HFFc6 (cell line): ENCODE results near the gene FAM171A2. TPM values are rescaled to one million over a fixed set of nuclear protein-coding genes. Genes with fewer than 3 reads are reported as not detected.

Experiments used
- DNase-seq: peaks from one replicate; pipeline ENCODE4 v3.0.0-alpha.2; 2018
- H3K27ac Mint-ChIP-seq: 2 replicates; pipeline ENCODE4 v1.8.0; 2020; ENCODE audit warnings: mild to moderate bottlenecking, mixed read lengths
- H3K27me3 Mint-ChIP-seq: 2 replicates; pipeline ENCODE4 v1.8.0; 2021; ENCODE audit warnings: mild to moderate bottlenecking, moderate library complexity, mixed read lengths; ENCODE audit not compliant: insufficient read depth
- H3K36me3 Mint-ChIP-seq: 2 replicates; pipeline ENCODE4 v1.8.0; 2021; ENCODE audit warnings: low read depth, mixed read lengths
- H3K4me1 Mint-ChIP-seq: 2 replicates; pipeline ENCODE4 v1.8.0; 2020; ENCODE audit warnings: low read depth, mixed read lengths
- H3K4me3 Mint-ChIP-seq: 2 replicates; pipeline ENCODE4 v1.8.0; 2020; ENCODE audit warnings: mild to moderate bottlenecking, moderate library complexity, mixed read lengths
- H3K9me3 Mint-ChIP-seq: 2 replicates; pipeline ENCODE4 v1.8.0; 2020; ENCODE audit warnings: mild to moderate bottlenecking, mixed read lengths
- total RNA-seq, 6 experiments: library from RNA; stranded (reverse); fragmentation: NEBNext Ultra II Directional; extraction: Animal tissue kit (Norgen Biotek cat#: 25700); gene quantifications; 2 replicates in 1 of 6; 3 replicates in 5 of 6; pipeline ENCODE4 v1.2.3, GENCODE V29; 2021
- TF ChIP-seq, protein P1 (sequence below): fragments of 200-600 bp; sonication (generic); IDR thresholded peaks from 2 replicates; pipeline ENCODE4 v1.5.0; 2021; ENCODE audit warnings: antibody characterized with exemption, mild to moderate bottlenecking

Gene FAM171A2
- total RNA-seq, 6 experiments from 2014 or later, result 1.6 to 1.9 (median 1.8) TPM

DNA sequence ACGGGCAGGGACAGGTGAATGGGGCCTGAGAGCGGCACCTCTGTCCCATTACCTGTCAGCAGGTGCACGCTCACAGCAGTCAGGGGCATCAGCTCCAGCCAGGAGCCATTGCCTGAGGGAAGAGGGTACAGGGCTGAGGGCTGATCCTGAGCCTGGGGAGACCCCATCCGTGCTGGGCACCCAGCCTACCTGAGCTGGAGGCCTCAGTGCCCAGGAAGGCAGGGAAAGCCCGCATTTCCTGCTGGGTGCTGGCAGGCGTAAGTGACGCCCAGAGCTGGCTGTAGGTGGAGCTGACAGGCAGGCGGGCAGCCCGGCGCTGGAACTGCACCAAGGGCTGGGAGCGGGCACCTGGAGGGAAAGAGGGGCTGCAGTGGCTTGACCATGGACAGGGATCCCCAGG is 7.4 kb downstream of the FAM171A2 start:
- Mint-ChIP-seq H3K27me3 (peaks cover 13% of the 10 kb centered on the region), H3K4me1 (peaks cover 11% of the 10 kb centered on the region; the same call in 1 of the 2 replicates), H3K4me3 (no peak overlapping the region), H3K9me3 (no peaks in the 10 kb centered on the region), H3K27ac (no peak overlapping the region), H3K36me3 (peaks cover 4% of the 10 kb centered on the region; the same call in 1 of the 2 replicates)
- DNase-seq, result no peak
- TF ChIP-seq, protein P1, sequence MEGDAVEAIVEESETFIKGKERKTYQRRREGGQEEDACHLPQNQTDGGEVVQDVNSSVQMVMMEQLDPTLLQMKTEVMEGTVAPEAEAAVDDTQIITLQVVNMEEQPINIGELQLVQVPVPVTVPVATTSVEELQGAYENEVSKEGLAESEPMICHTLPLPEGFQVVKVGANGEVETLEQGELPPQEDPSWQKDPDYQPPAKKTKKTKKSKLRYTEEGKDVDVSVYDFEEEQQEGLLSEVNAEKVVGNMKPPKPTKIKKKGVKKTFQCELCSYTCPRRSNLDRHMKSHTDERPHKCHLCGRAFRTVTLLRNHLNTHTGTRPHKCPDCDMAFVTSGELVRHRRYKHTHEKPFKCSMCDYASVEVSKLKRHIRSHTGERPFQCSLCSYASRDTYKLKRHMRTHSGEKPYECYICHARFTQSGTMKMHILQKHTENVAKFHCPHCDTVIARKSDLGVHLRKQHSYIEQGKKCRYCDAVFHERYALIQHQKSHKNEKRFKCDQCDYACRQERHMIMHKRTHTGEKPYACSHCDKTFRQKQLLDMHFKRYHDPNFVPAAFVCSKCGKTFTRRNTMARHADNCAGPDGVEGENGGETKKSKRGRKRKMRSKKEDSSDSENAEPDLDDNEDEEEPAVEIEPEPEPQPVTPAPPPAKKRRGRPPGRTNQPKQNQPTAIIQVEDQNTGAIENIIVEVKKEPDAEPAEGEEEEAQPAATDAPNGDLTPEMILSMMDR, result no peak

DNA sequence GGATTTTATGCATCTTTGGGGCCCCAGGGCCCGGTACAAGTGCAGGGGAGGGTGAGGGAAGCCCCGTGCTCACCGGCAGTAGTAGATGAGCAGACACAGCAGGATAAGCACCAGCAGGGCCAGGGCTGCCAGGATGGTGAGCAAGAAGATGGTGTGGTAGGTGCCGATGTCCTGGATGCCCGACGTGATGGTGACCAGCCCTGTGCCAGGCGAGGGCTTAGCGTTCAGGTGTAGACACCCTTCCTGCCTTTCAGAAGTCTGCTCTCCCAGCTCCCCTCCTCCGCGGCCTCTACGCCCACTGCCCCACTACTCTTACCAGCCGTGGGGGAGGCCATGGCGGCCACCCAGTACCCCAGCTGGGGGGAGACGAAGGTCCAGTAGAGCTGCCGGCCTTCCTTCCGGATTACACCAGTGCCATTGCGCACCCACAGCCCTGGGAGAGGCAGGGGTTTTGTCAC is 8.0 kb downstream of the FAM171A2 start:
- DNase-seq, result no peak
- Mint-ChIP-seq H3K9me3 (no peaks in the 10 kb centered on the region), H3K27ac (no peak overlapping the region), H3K4me1 (peaks cover 5% of the 10 kb centered on the region; the same call in 1 of the 2 replicates), H3K4me3 (no peak overlapping the region), H3K27me3 (peaks cover 12% of the 10 kb centered on the region), H3K36me3 (peaks cover 4% of the 10 kb centered on the region; the same call in 1 of the 2 replicates)
- TF ChIP-seq, protein P1, result no peak

DNA sequence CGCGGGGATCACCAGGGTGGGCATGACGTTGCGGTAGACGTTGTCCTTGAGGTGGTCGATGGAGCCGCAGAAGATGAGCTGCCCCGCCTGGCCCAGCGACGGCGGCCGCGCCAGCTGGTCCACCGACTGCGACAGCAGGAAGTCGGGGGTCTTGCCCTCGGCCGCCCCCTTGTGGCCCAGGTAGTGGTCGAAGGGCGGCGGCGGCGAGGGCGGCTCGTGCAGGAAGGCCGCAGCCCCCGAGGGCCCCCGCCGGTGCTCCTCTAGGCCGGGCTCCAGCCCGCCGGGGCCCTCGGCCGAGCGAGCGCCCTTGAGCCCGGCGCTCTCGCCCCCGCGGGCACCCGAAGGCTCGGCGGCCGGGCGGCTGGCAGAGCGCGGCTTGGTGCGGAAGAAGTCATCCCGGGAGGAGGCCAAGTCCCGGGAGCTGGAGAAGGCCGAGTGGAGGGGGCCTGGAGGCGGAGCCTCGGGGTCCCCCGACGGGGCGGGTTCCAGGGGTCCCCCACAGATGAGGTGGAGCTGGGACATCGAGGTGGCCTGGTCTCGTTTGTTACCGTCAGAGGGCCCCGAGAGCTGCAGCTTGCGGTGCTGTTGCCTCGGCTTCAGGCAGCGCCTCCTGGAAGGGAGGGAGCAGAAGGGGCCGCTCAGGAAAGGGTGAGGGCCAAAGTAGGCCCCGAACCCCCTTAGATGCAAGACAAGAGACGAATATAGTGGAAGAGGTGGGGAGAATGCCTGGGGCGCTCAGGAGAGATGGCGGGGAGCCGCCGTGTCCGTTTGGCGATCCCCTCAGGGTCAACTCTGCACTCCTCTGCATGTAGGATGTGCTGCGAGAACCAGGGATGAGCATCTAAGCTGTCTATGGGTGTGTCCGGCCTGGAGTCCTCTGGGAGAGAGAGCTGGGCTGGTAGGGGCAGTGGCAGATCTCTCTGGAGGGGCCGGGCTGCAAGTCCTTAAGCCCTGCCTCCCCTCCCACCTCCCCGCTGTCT is 8.8 kb downstream of the FAM171A2 start:
- TF ChIP-seq, protein P1, result peak; percentile 54
- no peak for DNase-seq
- H3K27ac Mint-ChIP-seq, result no peak overlapping the region
- no peaks in the 10 kb centered on the region for H3K4me1 Mint-ChIP-seq
- H3K4me3 Mint-ChIP-seq, result no peak overlapping the region
- H3K9me3 Mint-ChIP-seq, result no peaks in the 10 kb centered on the region
- H3K27me3 Mint-ChIP-seq, result peaks cover 7% of the 10 kb centered on the region
- peaks cover 4% of the 10 kb centered on the region; the same call in 1 of the 2 replicates for H3K36me3 Mint-ChIP-seq

DNA sequence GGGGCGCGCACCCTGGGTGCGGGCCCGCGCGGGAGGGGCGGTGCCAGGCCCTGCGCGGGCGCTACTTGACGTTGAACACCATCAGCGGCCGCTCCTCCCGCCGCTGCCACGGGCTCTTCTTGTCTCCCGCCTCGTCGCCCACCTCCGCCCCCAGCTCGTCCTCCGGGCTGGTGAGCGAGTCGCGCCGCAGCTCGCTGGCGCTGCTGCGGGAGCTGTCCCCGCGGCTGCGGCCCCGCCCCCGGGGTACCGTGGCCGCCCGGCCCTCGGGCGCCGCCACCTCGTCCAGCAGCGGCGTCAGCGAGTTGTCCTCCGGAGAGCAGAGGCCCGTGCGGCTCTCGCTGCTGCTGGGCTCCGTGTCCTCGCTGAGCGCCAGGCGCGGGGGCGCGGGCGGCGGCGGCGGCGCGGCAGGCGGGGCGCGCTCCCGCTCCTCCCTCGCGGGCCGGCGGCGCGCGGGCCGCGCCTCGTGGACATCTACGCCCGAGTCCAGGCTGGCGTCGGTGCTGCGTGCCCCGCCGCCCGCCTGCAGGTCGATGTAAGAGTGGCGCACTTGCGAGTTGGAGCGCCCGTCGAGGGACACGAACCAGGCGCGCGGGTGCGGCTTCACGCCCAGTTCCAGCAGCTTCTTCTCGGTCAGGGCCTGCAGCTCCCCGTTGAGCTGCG is 9.9 kb downstream of the FAM171A2 start:
- H3K27me3 Mint-ChIP-seq, result peaks cover 5% of the 10 kb centered on the region
- no peak for DNase-seq
- TF ChIP-seq, protein P1, result no peak
- H3K4me3 Mint-ChIP-seq, result no peak overlapping the region
- H3K27ac Mint-ChIP-seq, result no peak overlapping the region
- no peaks in the 10 kb centered on the region for H3K9me3 Mint-ChIP-seq
- H3K4me1 Mint-ChIP-seq, result no peaks in the 10 kb centered on the region
- H3K36me3 Mint-ChIP-seq, result peaks cover 4% of the 10 kb centered on the region; the same call in 1 of the 2 replicates

DNA sequence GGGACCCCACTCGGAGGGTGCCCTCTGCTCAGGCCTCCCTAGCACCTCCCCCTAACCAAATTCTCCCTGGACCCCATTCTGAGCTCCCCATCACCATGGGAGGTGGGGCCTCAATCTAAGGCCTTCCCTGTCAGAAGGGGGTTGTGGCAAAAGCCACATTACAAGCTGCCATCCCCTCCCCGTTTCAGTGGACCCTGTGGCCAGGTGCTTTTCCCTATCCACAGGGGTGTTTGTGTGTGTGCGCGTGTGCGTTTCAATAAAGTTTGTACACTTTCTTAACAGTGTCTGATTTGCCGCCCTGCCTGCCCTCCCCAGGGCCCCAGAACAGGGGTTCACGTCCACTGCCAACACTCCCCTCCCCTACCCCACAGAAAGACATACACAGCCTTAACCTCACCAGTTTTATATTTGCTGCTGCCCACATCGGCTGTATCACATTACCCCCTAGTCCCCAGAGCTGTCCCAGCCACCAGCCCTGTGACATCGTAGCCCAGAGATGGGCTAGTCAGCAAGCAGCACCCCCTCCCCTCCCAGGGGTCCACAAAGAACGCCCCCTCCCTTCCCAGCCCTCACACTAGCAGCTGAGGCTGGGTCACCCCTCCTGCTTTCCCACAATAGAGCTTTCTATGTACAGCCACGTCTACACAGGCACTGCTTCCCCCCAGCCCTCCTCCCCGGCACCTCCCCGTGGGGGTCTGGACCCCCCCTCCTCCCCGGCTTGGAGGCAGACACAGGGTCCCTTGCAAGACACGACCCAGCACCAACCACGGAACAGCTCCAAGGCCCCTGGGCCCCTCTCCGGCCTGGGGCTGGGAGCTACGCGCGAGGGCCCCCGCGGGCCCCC is 10.6 kb downstream of the FAM171A2 start:
- Mint-ChIP-seq H3K27me3 (peaks cover 3% of the 10 kb centered on the region), H3K36me3 (peaks cover 4% of the 10 kb centered on the region; the same call in 1 of the 2 replicates), H3K4me1 (peaks cover 6% of the 10 kb centered on the region), H3K9me3 (no peaks in the 10 kb centered on the region), H3K27ac (no peak overlapping the region), H3K4me3 (no peak overlapping the region)
- no peak for DNase-seq
- TF ChIP-seq, protein P1, result no peak
